ENCODE measurements around the gene IL17RA.
"Not testable (repeated sequence)": the region's sequence is repeated elsewhere in the genome, so short reads cannot be mapped to it uniquely, and the experiment has no call there.

IL17RA gene, protein sequence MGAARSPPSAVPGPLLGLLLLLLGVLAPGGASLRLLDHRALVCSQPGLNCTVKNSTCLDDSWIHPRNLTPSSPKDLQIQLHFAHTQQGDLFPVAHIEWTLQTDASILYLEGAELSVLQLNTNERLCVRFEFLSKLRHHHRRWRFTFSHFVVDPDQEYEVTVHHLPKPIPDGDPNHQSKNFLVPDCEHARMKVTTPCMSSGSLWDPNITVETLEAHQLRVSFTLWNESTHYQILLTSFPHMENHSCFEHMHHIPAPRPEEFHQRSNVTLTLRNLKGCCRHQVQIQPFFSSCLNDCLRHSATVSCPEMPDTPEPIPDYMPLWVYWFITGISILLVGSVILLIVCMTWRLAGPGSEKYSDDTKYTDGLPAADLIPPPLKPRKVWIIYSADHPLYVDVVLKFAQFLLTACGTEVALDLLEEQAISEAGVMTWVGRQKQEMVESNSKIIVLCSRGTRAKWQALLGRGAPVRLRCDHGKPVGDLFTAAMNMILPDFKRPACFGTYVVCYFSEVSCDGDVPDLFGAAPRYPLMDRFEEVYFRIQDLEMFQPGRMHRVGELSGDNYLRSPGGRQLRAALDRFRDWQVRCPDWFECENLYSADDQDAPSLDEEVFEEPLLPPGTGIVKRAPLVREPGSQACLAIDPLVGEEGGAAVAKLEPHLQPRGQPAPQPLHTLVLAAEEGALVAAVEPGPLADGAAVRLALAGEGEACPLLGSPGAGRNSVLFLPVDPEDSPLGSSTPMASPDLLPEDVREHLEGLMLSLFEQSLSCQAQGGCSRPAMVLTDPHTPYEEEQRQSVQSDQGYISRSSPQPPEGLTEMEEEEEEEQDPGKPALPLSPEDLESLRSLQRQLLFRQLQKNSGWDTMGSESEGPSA

DNA sequence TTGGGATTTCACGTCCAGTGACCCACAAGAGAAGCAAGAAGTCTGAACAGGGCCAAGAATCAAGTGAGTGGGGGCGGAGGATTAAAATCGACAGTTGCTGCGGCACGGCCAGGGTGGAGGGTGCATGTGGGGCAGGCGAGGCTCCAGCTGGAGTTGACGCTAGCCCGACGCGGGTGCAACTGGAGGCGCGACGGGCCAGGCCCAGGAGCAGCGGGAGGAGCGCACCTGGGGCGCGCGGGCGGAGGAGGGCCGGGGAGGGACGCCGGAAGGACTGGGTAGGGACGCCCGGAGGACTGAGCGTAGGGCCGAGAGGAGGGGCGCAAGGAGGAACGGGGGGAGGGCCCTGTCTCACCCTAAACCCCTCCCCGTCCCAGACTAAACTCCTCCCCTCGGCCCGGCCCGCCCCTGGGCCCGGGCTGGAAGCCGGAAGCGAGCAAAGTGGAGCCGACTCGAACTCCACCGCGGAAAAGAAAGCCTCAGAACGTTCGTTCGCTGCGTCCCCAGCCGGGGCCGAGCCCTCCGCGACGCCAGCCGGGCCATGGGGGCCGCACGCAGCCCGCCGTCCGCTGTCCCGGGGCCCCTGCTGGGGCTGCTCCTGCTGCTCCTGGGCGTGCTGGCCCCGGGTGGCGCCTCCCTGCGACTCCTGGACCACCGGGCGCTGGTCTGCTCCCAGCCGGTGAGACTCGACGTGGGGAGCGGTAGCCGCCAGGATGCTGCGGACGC is at the start of gene IL17RA:
Gene IL17RA (plus strand): TSS at position 447 of the 723 bp plus-strand sequence. CDS start 92 bp downstream, at position 539.
- DNase-seq (ENCODE audit: low read depth), result peak; percentile 57
- peak within 1 kb of the TSS; percentile 86 for H3K4me3 ChIP-seq (ENCODE audit: low read depth, low read length)

DNA sequence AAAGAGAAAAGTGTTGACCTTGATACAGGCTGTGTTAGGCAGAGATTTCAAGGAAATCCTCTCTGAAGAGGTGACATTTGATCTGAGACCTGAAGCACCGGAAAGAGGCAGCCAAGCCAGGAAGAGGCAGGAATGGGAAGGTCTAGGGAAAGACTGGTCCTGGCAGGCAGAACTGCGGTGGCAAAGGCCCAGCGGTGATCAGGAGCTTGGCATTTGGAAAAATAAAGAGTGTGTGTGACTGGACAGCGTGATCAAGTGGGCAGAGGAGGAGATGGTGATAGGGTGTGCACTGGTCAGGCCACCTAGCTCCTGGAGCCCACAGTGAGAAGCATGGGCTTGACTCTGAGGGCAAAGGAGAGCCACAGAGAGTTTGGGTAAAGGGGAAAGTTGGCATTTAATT is 49.6 kb upstream of the IL17RA start:
- no peak for DNase-seq (ENCODE audit: low read depth)
- no peak overlapping the region for H3K4me3 ChIP-seq (ENCODE audit: low read depth, low read length)

DNA sequence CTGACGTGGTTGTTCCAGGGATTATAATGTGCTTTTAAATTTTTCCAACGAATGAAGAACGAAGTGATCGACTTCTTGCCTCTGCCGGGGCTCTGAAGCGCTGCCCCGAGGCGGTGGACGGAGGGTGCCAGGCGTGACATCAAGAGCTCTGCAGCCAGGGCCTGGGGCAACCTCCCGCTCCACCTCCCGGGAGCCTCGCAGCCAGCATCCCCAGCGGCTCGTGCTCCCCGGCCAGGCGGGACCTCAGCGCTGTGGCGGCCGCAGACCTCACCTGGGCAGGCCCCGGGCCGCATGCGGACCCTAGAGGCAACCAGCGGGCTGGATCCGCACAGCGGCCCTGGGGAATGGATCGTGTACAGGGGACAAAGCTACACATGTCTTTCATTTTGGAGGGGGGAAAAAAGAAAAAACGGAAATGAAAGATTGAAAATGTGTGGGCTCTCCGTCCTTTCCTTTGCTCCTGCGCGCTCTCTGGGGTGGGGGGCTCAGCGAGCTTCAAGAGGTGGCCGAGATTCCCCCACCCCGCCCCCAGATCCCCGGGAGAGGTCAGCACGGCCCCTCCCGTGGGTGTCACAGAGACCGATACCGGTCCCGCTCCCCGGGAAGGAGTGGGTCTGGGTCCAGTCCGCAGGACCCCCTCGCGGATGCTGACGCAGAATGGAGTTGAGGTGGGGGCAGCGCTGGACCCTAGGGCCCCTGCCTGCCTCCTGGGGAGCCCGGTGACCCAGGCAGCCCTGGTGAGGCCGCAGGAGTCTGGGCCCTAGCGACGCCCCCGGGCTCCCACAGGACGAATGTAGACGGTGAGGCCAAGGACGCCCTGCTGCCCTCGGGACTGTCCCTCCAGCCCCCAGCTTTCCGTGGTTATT is 48.6 kb upstream of the IL17RA start:
- peak overlapping the region; percentile 24 for H3K4me3 ChIP-seq (ENCODE audit: low read depth, low read length)
- not testable (repeated sequence) for DNase-seq (ENCODE audit: low read depth)

DNA sequence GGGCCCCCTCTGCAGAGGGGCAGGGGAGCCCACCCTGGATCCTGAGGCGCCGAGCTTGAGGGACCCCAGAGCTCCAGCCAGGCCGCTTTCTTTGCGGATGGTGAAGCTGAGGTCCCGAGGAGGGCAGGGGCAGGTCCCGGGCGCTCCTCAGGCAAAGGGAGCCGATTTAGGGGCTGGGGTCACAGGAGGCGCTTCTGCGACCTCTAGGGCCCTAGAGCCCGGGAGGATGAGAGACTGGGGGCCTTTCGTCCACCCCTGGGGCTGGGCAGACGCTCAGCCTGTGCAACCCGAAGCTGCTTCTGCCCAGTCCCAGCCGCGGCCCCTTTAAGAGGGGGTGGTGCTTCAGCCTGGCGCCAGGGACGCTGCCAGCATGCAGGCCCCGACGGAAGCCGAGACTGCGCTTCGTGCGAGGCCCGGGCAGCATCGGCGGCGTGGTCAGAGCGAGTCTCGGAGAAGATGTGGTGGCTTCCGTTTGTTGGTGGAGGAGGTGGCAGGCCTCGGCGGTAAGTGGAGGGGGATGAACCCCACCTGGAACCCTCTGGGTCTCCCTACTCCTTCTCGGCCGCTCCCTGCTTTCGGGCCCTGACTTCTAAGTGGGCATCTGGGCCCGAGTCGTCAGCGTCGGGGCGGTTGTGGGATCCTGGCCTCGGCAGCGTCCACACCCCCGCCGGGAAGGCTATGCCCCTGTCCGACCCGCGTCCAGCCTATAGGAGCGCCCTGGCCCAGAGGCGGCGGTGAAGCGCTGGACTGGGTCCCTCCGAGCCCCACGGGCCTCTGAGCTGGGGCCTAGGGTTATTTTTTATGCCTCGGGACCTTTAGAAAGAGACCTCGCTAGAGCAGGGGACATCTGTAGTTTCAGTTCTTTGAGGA is 47.7 kb upstream of the IL17RA start:
- H3K4me3 ChIP-seq (ENCODE audit: low read depth, low read length), result peak overlapping the region; percentile 50
- DNase-seq (ENCODE audit: low read depth), result not testable (repeated sequence)

DNA sequence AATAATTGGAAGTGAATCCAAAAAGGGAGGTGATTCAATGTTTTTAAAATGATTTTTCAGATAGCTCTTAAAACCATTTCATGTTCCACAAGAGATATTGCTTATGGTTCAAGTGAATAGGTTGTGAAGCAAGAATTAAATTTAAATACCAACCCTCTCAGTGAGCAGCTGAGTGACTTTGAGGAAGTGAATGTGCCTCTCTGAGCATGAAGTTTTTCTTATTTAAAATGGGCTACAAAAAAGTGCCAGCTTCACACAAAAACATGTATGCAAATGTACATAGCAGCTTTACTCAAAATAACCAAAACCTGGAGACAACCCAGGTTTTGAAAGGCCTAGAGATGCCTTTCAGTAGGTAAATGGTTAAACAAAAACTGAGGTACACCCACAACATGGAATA is 41.3 kb upstream of the IL17RA start:
- no peak overlapping the region for H3K4me3 ChIP-seq (ENCODE audit: low read depth, low read length)
- DNase-seq (ENCODE audit: low read depth), result no peak

DNA sequence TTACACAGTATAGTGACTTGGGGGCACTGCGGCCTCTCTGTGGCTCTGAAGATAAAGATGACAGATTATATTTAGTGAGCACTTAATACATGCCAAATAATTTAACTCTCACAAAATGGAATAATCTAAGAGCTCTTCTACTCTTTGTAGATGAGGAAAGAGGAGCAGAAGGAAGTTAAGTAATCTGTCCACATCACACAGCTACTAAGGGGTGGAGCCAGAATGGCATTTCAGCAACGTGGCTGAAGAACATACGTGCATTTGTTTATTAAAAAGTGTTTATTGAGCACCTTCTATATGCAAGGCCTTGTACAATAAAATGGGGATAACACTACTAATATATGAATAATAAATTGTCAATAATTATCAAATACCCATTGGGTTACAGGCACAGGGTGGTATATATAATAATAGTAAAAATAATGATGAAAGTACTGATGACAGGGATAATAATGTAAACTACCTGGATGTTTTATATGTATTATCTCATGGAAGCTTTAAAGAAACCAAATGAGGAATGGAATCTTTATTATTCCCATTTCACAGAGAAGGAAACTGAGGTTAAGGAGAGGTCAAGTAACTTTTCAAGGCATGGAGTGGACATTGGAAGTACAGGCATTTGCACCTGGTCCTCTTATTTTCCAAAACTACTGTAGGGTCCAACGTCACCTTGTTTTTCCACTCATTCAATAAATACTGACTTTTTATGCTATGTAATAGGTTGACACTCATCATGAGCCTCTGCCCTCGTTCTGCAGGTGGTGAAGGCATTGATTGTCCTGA is 38.0 kb upstream of the IL17RA start:
- DNase-seq (ENCODE audit: low read depth), result no peak
- no peak overlapping the region for H3K4me3 ChIP-seq (ENCODE audit: low read depth, low read length)

DNA sequence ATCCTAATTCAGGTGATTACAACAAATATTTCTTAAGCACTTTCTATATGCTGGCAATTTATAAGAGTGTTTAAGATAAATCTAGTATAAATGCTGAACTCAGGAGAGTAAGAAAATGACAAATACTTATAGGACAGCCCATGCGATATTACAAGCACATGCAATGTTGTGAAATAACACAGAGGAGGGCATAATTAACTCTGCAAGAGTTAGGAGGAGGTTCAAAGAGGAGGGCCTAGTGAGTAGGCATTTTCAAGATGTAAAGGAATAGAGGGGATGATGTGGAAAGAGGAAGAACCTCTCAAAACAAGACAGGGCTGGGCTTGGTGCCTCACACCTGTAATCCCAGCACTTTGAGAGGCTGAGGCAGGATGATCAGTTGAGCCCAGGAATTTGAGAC is 37.1 kb upstream of the IL17RA start:
- DNase-seq (ENCODE audit: low read depth), result no peak
- no peak overlapping the region for H3K4me3 ChIP-seq (ENCODE audit: low read depth, low read length)

DNA sequence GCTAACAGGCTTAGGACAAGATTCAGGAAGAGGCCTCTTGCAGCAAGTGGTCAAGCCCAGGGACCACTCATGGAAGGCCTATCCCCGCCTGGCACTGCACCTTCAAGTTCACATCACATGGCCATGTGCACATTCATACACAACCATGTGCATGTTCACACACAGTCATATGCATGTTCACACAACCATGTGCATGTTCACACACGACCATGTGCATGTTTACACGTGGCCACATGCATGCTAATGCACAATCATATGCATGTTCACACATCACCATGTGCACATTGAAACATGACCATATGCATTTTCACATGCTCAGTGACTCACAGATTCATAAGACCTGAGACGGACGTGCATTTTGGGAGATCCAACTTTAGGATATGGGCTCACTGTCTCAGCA is 28.7 kb upstream of the IL17RA start:
- H3K4me3 ChIP-seq (ENCODE audit: low read depth, low read length), result no peak overlapping the region
- DNase-seq (ENCODE audit: low read depth), result no peak

DNA sequence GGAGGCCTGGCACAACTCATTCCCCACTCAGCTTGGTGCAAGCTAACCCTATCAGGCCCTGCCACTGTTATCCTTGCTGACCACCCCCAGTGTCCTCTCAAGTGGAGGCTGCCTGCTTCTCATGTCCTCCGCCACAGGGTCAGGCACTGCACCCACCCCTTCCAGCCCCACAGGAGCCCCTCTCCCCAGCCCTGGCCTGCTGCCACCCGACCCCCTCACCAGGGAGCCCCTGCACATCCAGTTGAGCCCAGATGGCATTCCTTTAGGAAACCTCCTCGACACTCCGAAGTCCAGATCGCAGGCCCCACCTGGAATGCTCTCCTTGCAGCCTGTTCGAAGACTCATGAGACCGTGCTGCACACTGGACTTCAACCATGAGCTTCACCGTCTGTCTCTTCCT is 28.0 kb upstream of the IL17RA start:
- H3K4me3 ChIP-seq (ENCODE audit: low read depth, low read length), result no peak overlapping the region
- no peak for DNase-seq (ENCODE audit: low read depth)

DNA sequence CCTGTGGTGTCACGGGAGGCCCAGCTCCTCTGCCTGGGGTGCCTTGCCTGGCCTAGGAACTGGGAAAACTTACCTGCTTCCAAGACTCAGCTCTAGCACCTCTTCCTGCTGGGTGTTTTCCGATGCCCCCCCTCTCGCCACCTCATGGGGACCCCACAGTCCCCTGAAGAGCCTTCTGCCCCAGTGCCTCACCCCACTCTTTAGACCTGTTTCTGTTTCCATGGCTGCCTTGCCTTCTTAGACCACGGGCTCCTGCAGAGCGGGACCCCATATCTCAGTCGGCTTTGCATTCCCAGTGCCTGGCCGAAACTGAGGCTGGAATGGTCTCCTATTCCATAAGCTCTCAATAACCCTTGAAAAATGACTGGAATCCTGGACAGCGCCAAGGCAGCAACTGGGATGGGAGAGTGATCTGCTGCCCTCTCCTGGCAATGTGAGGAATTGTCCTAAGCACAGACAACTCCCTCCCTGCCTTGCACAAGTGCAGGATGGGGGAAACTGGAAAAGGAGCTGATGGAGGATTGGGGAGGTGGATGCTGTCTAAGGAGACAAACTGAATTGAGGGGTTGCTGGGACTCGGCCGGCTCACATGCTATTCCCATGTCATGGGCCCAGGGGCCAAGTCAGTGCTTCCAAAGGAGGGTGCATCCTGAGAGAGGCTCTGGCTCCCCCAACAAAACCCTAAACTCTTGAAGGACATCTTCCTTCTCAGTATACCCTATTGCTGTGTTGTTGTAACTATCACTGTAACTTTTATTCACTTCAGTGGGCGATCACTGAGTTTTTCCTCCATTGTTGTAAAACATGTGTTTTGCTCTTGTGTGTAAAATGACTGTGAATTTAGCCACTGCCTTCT is 26.6 kb upstream of the IL17RA start:
- peak; percentile 27 for DNase-seq (ENCODE audit: low read depth)
- no peak overlapping the region for H3K4me3 ChIP-seq (ENCODE audit: low read depth, low read length)

DNA sequence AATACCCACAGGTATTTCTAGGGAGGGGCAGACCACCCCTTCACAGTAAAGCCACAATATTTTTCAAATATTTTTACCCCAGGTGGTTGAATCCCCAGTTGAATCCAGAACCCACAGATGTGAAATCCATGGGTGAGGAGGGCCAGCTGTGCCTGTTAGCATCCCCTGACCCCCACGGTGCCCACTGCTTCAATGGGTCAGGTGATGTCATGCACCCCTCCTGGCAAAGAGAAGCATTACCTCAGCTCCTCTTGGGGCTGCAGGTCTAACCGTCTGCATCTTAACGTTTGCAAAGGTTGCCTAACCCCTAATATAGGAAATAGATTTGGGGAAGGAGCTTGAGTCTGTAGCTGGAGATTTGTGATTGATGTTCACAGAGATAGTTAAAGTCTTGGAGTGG is 24.7 kb upstream of the IL17RA start:
- no peak overlapping the region for H3K4me3 ChIP-seq (ENCODE audit: low read depth, low read length)
- DNase-seq (ENCODE audit: low read depth), result no peak

DNA sequence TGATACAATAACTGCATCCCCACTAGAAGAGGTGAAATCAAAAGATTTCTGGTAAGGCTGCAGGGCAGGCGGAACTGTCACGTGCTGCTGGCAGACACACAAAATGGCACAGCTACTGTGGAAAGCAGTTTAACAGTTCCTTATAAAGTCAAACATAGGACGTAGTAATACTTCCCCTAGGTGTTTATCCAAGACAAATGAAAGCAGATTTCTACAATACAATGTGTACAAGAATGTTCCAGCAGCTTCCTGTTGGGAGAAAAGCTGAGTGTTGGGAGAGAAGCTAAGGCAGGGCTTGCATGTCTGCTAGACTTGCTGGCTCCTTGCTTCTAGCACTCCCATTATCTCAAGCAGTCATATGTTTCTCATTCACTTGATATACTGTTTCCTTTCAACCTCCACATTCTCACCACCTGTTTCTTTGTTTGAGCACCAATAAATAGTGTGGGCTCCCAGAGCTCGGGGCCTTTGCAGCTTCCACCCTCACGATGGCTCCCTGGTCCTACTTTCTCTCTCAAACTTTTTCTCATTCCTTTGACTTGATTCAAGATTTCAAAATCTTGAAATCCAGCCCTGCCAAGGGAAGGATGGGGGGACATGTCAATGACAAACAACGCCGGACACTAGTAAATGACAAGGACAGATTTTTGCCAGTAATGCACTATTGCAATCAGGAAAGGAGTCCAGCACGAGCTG is 21.2 kb upstream of the IL17RA start:
- no peak overlapping the region for H3K4me3 ChIP-seq (ENCODE audit: low read depth, low read length)
- DNase-seq (ENCODE audit: low read depth), result no peak

DNA sequence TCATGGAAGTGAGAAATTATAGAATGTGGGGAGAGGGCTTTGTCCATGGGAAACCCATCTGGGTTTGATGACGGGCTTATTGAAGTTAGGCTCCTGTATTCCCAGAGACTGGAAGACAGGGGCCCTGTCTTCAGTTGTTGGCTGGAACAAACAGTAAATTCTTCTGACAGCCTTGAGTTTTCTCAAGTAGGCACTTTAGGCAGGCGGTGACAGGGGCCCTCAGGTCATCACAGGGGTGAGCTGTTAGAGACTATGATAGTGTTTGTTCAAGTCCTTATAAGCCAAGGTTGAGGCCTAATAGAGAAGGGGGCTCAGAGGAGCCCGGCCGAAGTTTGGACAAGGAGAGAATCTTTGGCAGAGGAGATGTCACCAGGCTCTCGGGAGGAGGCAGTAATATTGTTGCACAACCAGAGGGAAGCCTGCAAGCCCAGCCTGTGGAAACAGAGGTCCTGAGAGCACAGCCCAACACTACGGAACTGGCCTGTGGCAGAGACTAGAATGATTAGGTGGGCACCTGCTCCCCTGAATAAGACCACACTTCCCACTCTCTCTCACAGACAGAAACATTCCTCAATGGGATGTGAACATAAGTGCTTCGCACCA is 20.2 kb upstream of the IL17RA start:
- H3K4me3 ChIP-seq (ENCODE audit: low read depth, low read length), result no peak overlapping the region
- DNase-seq (ENCODE audit: low read depth), result no peak

DNA sequence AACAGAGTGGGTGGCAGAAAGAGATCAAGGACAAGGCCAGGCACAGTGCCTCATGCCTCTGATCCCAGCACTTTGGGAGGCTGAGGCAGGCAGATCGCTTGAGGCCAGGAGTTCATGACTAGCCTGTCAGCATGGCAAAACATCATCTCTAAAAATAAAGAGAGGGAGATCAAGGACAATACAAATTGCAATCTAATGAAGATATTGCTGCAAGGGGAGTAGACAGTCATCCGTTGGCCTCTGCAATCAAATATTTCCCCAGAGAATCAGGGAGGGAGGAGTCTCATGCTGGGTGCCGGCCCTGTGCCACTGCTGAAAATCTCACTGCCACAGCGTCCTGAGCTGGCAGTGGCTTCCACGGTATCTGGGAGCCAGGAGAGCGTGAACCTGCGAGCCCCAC is 19.4 kb upstream of the IL17RA start:
- no peak for DNase-seq (ENCODE audit: low read depth)
- H3K4me3 ChIP-seq (ENCODE audit: low read depth, low read length), result no peak overlapping the region

DNA sequence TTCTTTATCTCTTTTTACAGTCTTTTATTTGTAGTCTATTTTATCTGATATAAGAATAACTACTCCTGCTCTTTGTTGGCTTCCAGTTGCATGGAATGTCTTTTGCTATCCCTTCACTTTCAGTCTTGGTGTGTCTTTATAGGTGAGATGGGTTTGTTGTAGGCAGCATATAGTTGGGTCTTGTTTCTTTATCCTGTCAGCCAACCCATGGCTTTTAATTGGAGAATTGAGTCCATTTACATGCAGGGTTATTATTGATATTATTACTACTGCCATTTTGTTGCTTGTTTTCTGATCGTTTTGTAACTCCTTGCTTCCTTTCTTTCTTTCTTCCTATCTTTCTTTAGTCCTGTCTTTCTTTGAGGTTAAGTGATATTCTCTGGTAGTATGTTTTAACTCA is 11.9 kb upstream of the IL17RA start:
- DNase-seq (ENCODE audit: low read depth), result no peak
- no peak overlapping the region for H3K4me3 ChIP-seq (ENCODE audit: low read depth, low read length)

DNA sequence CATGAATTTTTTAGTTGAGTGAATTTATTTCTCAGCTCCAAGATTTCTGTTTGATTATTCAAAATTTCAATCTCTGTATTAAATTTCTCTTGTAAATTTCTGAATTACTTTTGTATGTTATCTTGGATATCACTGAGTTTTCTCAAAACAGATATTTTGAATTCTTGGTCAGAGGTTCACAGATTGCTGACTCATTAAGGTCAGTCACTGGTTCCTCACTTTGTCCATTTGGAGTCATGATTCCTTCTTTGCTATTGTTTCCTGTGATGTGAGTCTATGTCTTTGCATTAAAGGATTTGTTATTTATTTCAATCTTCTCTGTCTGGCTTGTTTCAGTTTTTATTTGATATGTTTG is 10.2 kb upstream of the IL17RA start:
- no peak overlapping the region for H3K4me3 ChIP-seq (ENCODE audit: low read depth, low read length)
- DNase-seq (ENCODE audit: low read depth), result no peak

Data from skeletal muscle cell (primary cell).